H1 (cell line): ENCODE data around the gene PPAT. TPM values are rescaled to one million over a fixed set of nuclear protein-coding genes. Genes with fewer than 3 reads are reported as not detected.

Experiments used
- CTCF ChIA-PET: fragments of 300-600 bp; sonication (Branson Sonifier 250); formaldehyde crosslinking; loops from one replicate; lab custom pipeline; 2021; ENCODE audit not compliant: partially characterized antibody; lab: Charles Lee
- POLR2A ChIA-PET: fragments of 300-600 bp; sonication (Branson Sonifier 250); formaldehyde crosslinking; loops from one replicate; lab custom pipeline; 2021; ENCODE audit warnings: inconsistent platforms; ENCODE audit not compliant: partially characterized antibody; lab: Charles Lee
- DNase-seq, 2 experiments: peaks; one replicate each; pipeline versions ENCODE4 v3.0.0 to v3.0.0-alpha.2; 2010 to 2022; ENCODE audit warnings: low spot score in 2 of 2, low read depth in 1 of 2, mixed read lengths in 1 of 2
- FAIRE-seq: peaks from 2 replicates; lab custom pipeline; 2011; peaks lifted over from hg19 to GRCh38; lab: Jason Lieb, UNC
- H2AFZ ChIP-seq: 2 replicates; pipeline ENCODE4 v1.8.1; 2012; ENCODE audit warnings: low read length, inconsistent platforms
- H2AK5ac ChIP-seq: 2 replicates; pipeline ENCODE4 v1.6.1; 2013; ENCODE audit warnings: low read depth, low read length
- H2BK120ac ChIP-seq: replicated peaks from 2 replicates; pipeline ENCODE3; 2013; ENCODE audit warnings: low read depth, low read length, inconsistent platforms
- H2BK12ac ChIP-seq: 2 replicates; pipeline ENCODE4 v1.6.1; 2013; ENCODE audit warnings: low read depth, low read length
- H2BK15ac ChIP-seq: 2 replicates; pipeline ENCODE4 v1.6.1; 2013; ENCODE audit warnings: low read length
- H2BK20ac ChIP-seq: 2 replicates; pipeline ENCODE4 v1.6.1; 2013; ENCODE audit warnings: low read length
- H2BK5ac ChIP-seq: 2 replicates; pipeline ENCODE4 v1.6.1; 2013; ENCODE audit warnings: low read depth, low read length
- H3K14ac ChIP-seq: 2 replicates; pipeline ENCODE4 v1.6.1; 2013; ENCODE audit warnings: inconsistent platforms; ENCODE audit not compliant: insufficient read length
- H3K18ac ChIP-seq: 2 replicates; pipeline ENCODE4 v1.6.1; 2013; ENCODE audit warnings: low read length; ENCODE audit errors: extremely low read depth
- H3K23ac ChIP-seq: 2 replicates; pipeline ENCODE4 v1.6.1; 2013; ENCODE audit warnings: inconsistent platforms; ENCODE audit not compliant: insufficient read length
- H3K23me2 ChIP-seq: 2 replicates; pipeline ENCODE4 v1.6.1; 2013; ENCODE audit warnings: low read depth, low read length
- H3K27ac ChIP-seq: 2 replicates; pipeline ENCODE4 v1.6.1; 2011; ENCODE audit warnings: low read depth, low read length, inconsistent platforms
- H3K27me3 ChIP-seq, 4 experiments: replicated peaks in 1 of 4; 1 replicate in 1 of 4; 2 replicates in 3 of 4; pipeline versions ENCODE4 v1.6.1 to v1.8.1; 2011 to 2013; ENCODE audit warnings: low read length in 3 of 4, mild to moderate bottlenecking in 3 of 4, inconsistent platforms in 2 of 4, mixed read lengths in 2 of 4, moderate library complexity in 1 of 4; ENCODE audit not compliant: control insufficient read depth in 3 of 4, insufficient read depth in 3 of 4; ENCODE audit errors: extremely low read depth in 1 of 4
- H3K36me3 ChIP-seq, 4 experiments: 2 replicates each; pipeline versions ENCODE4 v1.6.1 to v1.8.1; 2011 to 2013; ENCODE audit warnings: mild to moderate bottlenecking in 4 of 4, low read length in 3 of 4, moderate library complexity in 2 of 4, control low read depth in 1 of 4, inconsistent platforms in 1 of 4; ENCODE audit not compliant: insufficient read depth in 4 of 4, control insufficient read depth in 2 of 4
- H3K4ac ChIP-seq: replicated peaks from 2 replicates; pipeline ENCODE3; 2013; ENCODE audit warnings: low read length, low read depth, mixed read lengths, inconsistent platforms; ENCODE audit not compliant: insufficient read length
- H3K4me1 ChIP-seq, 4 experiments: replicated peaks in 1 of 4; 1 replicate in 1 of 4; 2 replicates in 3 of 4; pipeline versions ENCODE4 v1.6.1 to v1.8.1; 2011 to 2013; ENCODE audit warnings: low read length in 3 of 4, inconsistent platforms in 2 of 4, mixed read lengths in 1 of 4; ENCODE audit not compliant: insufficient read depth in 4 of 4, control insufficient read depth in 3 of 4
- H3K4me2 ChIP-seq, 2 experiments: 2 replicates each; pipeline versions ENCODE4 v1.6.1 to v1.8.1; 2011 to 2013; ENCODE audit warnings: low read depth in 2 of 2, low read length in 2 of 2, control low read depth in 1 of 2, inconsistent platforms in 1 of 2, mild to moderate bottlenecking in 1 of 2; ENCODE audit not compliant: insufficient read depth in 1 of 2
- H3K4me3 ChIP-seq, 4 experiments: fragments of 200-600, 300-600 bp in 1 of 4; sonication (generic), shearing (Covaris generic), sonication (Bioruptor Twin) in 1 of 4; 2 replicates each; pipeline versions ENCODE4 v1.5.1 to v1.8.1; 2011 to 2016; ENCODE audit warnings: low read length in 4 of 4, low read depth in 3 of 4, control low read depth in 2 of 4, inconsistent platforms in 2 of 4, mild to moderate bottlenecking in 2 of 4, mixed read lengths in 1 of 4, moderate library complexity in 1 of 4; ENCODE audit not compliant: insufficient read depth in 2 of 4; ENCODE audit errors: extremely low read depth in 1 of 4
- H3K56ac ChIP-seq: replicated peaks from 2 replicates; pipeline ENCODE3; 2013; ENCODE audit warnings: low read depth, mild to moderate bottlenecking, mixed read lengths, low read length, inconsistent platforms; ENCODE audit not compliant: insufficient read length
- H3K79me1 ChIP-seq: 2 replicates; pipeline ENCODE4 v1.6.1; 2013; ENCODE audit warnings: low read depth, low read length, control low read depth
- H3K79me2 ChIP-seq, 2 experiments: 2 replicates each; pipeline versions ENCODE4 v1.6.1 to v1.8.1; 2012 to 2013; ENCODE audit warnings: low read length in 2 of 2, mild to moderate bottlenecking in 2 of 2, inconsistent platforms in 1 of 2; ENCODE audit not compliant: insufficient read depth in 2 of 2, control insufficient read depth in 1 of 2
- H3K9ac ChIP-seq, 4 experiments: replicated peaks in 1 of 4; 1 replicate in 1 of 4; 2 replicates in 3 of 4; pipeline versions ENCODE4 v1.6.1 to v1.8.1; 2011 to 2013; ENCODE audit warnings: low read depth in 3 of 4, low read length in 3 of 4, control low read depth in 2 of 4, mild to moderate bottlenecking in 2 of 4, moderate library complexity in 2 of 4, inconsistent platforms in 1 of 4; ENCODE audit errors: extremely low read depth in 1 of 4
- H3K9me3 ChIP-seq, 2 experiments: 2 replicates each; pipeline versions ENCODE4 v1.6.1 to v1.8.1; 2012 to 2013; ENCODE audit warnings: mild to moderate bottlenecking in 2 of 2, moderate library complexity in 2 of 2, control low read depth in 1 of 2, inconsistent platforms in 1 of 2, low read depth in 1 of 2, low read length in 1 of 2, mixed read lengths in 1 of 2; ENCODE audit not compliant: insufficient read depth in 2 of 2
- H4K20me1 ChIP-seq, 2 experiments: replicated peaks in 1 of 2; 2 replicates each; pipeline versions ENCODE3 to v1.8.1; 2011 to 2013; ENCODE audit warnings: inconsistent platforms in 2 of 2, low read length in 2 of 2, mild to moderate bottlenecking in 1 of 2; ENCODE audit not compliant: insufficient read depth in 2 of 2, control insufficient read depth in 1 of 2
- H4K5ac ChIP-seq: 2 replicates; pipeline ENCODE4 v1.6.1; 2013; ENCODE audit warnings: low read length, low read depth, mixed read lengths, inconsistent platforms; ENCODE audit not compliant: insufficient read length
- H4K8ac ChIP-seq: 2 replicates; pipeline ENCODE4 v1.8.0; 2013; ENCODE audit warnings: mild to moderate bottlenecking, moderate library complexity, low read length, inconsistent platforms; ENCODE audit not compliant: insufficient read depth; ENCODE audit errors: extremely low read depth
- H4K91ac ChIP-seq: replicated peaks from 2 replicates; pipeline ENCODE3; 2013; ENCODE audit warnings: low read length, mixed read lengths, inconsistent platforms; ENCODE audit not compliant: insufficient read length
- KDM5A ChIP-seq: fragments of 200-600 bp; IDR thresholded peaks from 2 replicates; pipeline ENCODE4 v1.7.1; 2012; ENCODE audit warnings: mild to moderate bottlenecking, low read length, inconsistent platforms, mixed read lengths
- MAFK ChIP-seq: IDR thresholded peaks from 2 replicates; pipeline ENCODE4 v1.6.1; 2012; ENCODE audit warnings: low read depth, mild to moderate bottlenecking, improper control_type of control experiment, low read length
- RAD21 ChIP-seq, 2 experiments: IDR thresholded peaks in 1 of 2; conservative IDR thresholded peaks in 1 of 2; 2 replicates each; pipeline ENCODE4 v1.6.1; 2011; ENCODE audit warnings: low read depth in 2 of 2, low read length in 2 of 2, improper control_type of control experiment in 1 of 2, inconsistent platforms in 1 of 2, mild to moderate bottlenecking in 1 of 2, moderate library complexity in 1 of 2
- SIX5 ChIP-seq: IDR thresholded peaks from 2 replicates; pipeline ENCODE4 v1.6.1; 2011; ENCODE audit warnings: mild to moderate bottlenecking, low read depth, low read length
- SUZ12 ChIP-seq: fragments of 200-600 bp; sonication (generic); IDR thresholded peaks from 2 replicates; pipeline ENCODE4 v1.6.1; 2012; ENCODE audit warnings: mild to moderate bottlenecking, inconsistent platforms, low read length, moderate library complexity, mixed read lengths
- TAF7 ChIP-seq: optimal IDR thresholded peaks from 2 replicates; pipeline ENCODE3; 2011; ENCODE audit warnings: low read depth, mild to moderate bottlenecking, inconsistent platforms, low read length, moderate library complexity, borderline replicate concordance
- WGBS, 2 experiments: shearing (Covaris generic) in 1 of 2; methylation state at CpG; one replicate each; pipeline versions ENCODE4 v1.1.6 to v1.1.7; 2013 to 2015; ENCODE audit warnings: low lambda C conversion rate in 2 of 2, mixed read lengths in 2 of 2, inconsistent platforms in 1 of 2, low coverage in 1 of 2, missing lambda C conversion rate in 1 of 2; ENCODE audit not compliant: insufficient replicate concordance in 2 of 2, insufficient coverage in 1 of 2, insufficient read length in 1 of 2; ENCODE audit errors: extremely low coverage in 1 of 2, missing lambda C conversion rate in 1 of 2; 5-methylcytosine and 5-hydroxymethylcytosine counted together
- polyA plus RNA-seq, 7 experiments: library from polyadenylated mRNA; depleted of rRNA in 3 of 7; stranded (reverse) in 5 of 7; unstranded in 2 of 7; fragments of >200 nt in 5 of 7; fragments of 200-250 nt in 2 of 7; gene quantifications; 1 replicate in 5 of 7; 2 replicates in 1 of 7; 4 replicates in 1 of 7; pipeline versions ENCODE4 v1.2.1 to v1.2.3, GENCODE V29; 2011 to 2013; ENCODE audit warnings: missing spikeins in 2 of 7, mixed read lengths in 2 of 7
- total RNA-seq: library from RNA; stranded (reverse); fragmentation: NEBNext Ultra II Directional; extraction: Animal tissue kit (Norgen Biotek cat#: 25700); gene quantifications from 2 replicates; pipeline ENCODE4 v1.2.1, GENCODE V29; 2021

Gene PPAT
- total and polyA plus RNA-seq, 2 of the 8 experiments (the other 6 are each of a cell fraction or from before 2014, with no cell fraction given), result 24.5 to 104 TPM

GRCh38 chr4:56416349-56416748 is 19.1 kb downstream of the PPAT start:
- H3K14ac ChIP-seq, result no peak overlapping the region
- no peak for DNase-seq
- FAIRE-seq, result no peak
- no peak overlapping the region for H3K23ac ChIP-seq
- no peaks in the 10 kb centered on the region for H3K23me2 ChIP-seq
- peaks cover 10 to 12% of the 10 kb centered on the region in 2 experiments for H4K20me1 ChIP-seq
- H3K4me1 ChIP-seq, result peaks cover 0 to 10% (median 0%) of the 10 kb centered on the region in 4 experiments; a peak in 3 of 7 replicates
- no peak overlapping the region for H3K4me3 ChIP-seq
- H3K27me3 ChIP-seq, result no peaks in the 10 kb centered on the region
- no peak overlapping the region for H4K8ac ChIP-seq
- H2BK20ac ChIP-seq, result no peak overlapping the region
- WGBS, 2 experiments, result 84% methylated on average over 3 of the region's 3 CpGs; no CpG with 5 or more reads in 1 of the 2 experiments
- H2AFZ ChIP-seq, result no peak overlapping the region
- H3K79me1 ChIP-seq, result peaks cover 6% of the 10 kb centered on the region; the same call in 1 of the 2 replicates
- no peak overlapping the region for H2BK15ac ChIP-seq
- no peak overlapping the region for H2BK12ac ChIP-seq
- H3K27ac ChIP-seq, result no peak overlapping the region
- no peak overlapping the region for H3K9ac ChIP-seq
- peaks cover 3 to 5% of the 10 kb centered on the region in 2 experiments; a peak in 2 of 4 replicates for H3K9me3 ChIP-seq
- no peak overlapping the region for H2BK5ac ChIP-seq
- H2AK5ac ChIP-seq, result no peak overlapping the region
- no peak overlapping the region for H3K56ac ChIP-seq
- peaks cover 26 to 99% of the 10 kb centered on the region in 2 experiments for H3K79me2 ChIP-seq
- no peak overlapping the region for H4K91ac ChIP-seq
- H3K4me2 ChIP-seq, result no peak overlapping the region
- no peak overlapping the region for H3K4ac ChIP-seq
- no peak overlapping the region for H4K5ac ChIP-seq
- ChIA-PET CTCF (interaction anchor here (0.7 to 1.1 kb wide), 2 partner anchors 9 to 29 kb away, joined by 3 to 4 read pairs; no protein-coding TSS in a partner anchor), POLR2A (interaction anchor here (1.1 to 1.2 kb wide), 3 partner anchors 9 to 19 kb away, joined by 3 to 9 read pairs (median 5); partner anchors contain the start of genes PAICS and PPAT)
- H3K18ac ChIP-seq, result no peak overlapping the region
- peaks cover 0 to 6% (median 5%) of the 10 kb centered on the region in 4 experiments; a peak in 4 of 8 replicates for H3K36me3 ChIP-seq
- H2BK120ac ChIP-seq, result no peak overlapping the region
- TF ChIP-seq MAFK, result no peak
- TF ChIP-seq SIX5, result no peak
- TF ChIP-seq RAD21 (IDR thresholded peaks at IDR 0.05 in 1 of 2, conservative IDR thresholded peaks at IDR 0.05 in 1 of 2; ENCODE audit: low read depth in 2 of 2, low read length in 2 of 2), result no peak
- TF ChIP-seq SUZ12, result no peak
- no peak for TF ChIP-seq KDM5A
- no peak for TF ChIP-seq TAF7
